DND-41 (cell line): Measurements from ENCODE around the gene ZNF557.

Experiments
- ATAC-seq: fragments of 200-7000 bp; cut with Tn5 transposase; 3 replicates; pipeline ENCODE4 v1.9.1; 2021; ENCODE audit warnings: low read depth; ENCODE audit not compliant: insufficient read depth
- DNase-seq: peaks from one replicate; pipeline ENCODE4 v3.0.0-alpha.2; 2020
- H2AFZ ChIP-seq: 2 replicates; pipeline ENCODE4 v1.6.0; 2012; ENCODE audit warnings: low read depth, low read length
- H3K27ac ChIP-seq: 2 replicates; pipeline ENCODE4 v1.5.1; 2012; ENCODE audit warnings: low read length, inconsistent platforms
- H3K27me3 ChIP-seq: fragments of 200-600 bp; sonication (generic); 2 replicates; pipeline ENCODE4 v1.6.0; 2012; ENCODE audit warnings: low read length, mild to moderate bottlenecking, inconsistent platforms; ENCODE audit not compliant: insufficient read depth, poor library complexity
- H3K36me3 ChIP-seq: 2 replicates; pipeline ENCODE4 v1.5.1; 2012; ENCODE audit warnings: low read length, inconsistent platforms; ENCODE audit not compliant: insufficient read depth
- H3K4me1 ChIP-seq: 2 replicates; pipeline ENCODE4 v1.5.1; 2012; ENCODE audit warnings: mild to moderate bottlenecking, low read length; ENCODE audit not compliant: insufficient read depth
- H3K4me2 ChIP-seq: 2 replicates; pipeline ENCODE4 v1.6.0; 2012; ENCODE audit warnings: mild to moderate bottlenecking, moderate library complexity, low read length, inconsistent platforms; ENCODE audit not compliant: insufficient read depth
- H3K4me3 ChIP-seq, 2 experiments: fragments of 200-600 bp in 1 of 2; shearing (Covaris generic) in 1 of 2; 2 replicates each; pipeline ENCODE4 v1.5.1; 2012 to 2016; ENCODE audit warnings: inconsistent platforms in 2 of 2, low read length in 2 of 2, mild to moderate bottlenecking in 2 of 2, low read depth in 1 of 2, moderate library complexity in 1 of 2
- H3K79me2 ChIP-seq: 2 replicates; pipeline ENCODE4 v1.6.0; 2012; ENCODE audit warnings: low read length, inconsistent platforms; ENCODE audit not compliant: insufficient read depth
- H3K9ac ChIP-seq: 2 replicates; pipeline ENCODE4 v1.6.0; 2012; ENCODE audit warnings: low read depth, mild to moderate bottlenecking, inconsistent platforms, low read length, moderate library complexity
- H3K9me3 ChIP-seq: 2 replicates; pipeline ENCODE4 v1.5.1; 2012; ENCODE audit warnings: low read length, moderate library complexity, mild to moderate bottlenecking, inconsistent platforms; ENCODE audit not compliant: insufficient read depth, severe bottlenecking
- H4K20me1 ChIP-seq: 2 replicates; pipeline ENCODE4 v1.6.0; 2012; ENCODE audit warnings: low read length; ENCODE audit not compliant: insufficient read depth
- EZH2 ChIP-seq: IDR thresholded peaks from 3 replicates; pipeline ENCODE4 v1.6.1; 2012; ENCODE audit warnings: borderline replicate concordance, low read depth, mild to moderate bottlenecking, moderate library complexity, low read length, inconsistent platforms; ENCODE audit not compliant: severe bottlenecking
- TF ChIP-seq, protein P1 (sequence below): IDR thresholded peaks from 2 replicates; pipeline ENCODE4 v1.5.1; 2012; ENCODE audit warnings: borderline replicate concordance, low read length, moderate library complexity, mild to moderate bottlenecking; ENCODE audit not compliant: poor library complexity, severe bottlenecking; ENCODE audit errors: extremely low read depth

ZNF557 gene

DNA sequence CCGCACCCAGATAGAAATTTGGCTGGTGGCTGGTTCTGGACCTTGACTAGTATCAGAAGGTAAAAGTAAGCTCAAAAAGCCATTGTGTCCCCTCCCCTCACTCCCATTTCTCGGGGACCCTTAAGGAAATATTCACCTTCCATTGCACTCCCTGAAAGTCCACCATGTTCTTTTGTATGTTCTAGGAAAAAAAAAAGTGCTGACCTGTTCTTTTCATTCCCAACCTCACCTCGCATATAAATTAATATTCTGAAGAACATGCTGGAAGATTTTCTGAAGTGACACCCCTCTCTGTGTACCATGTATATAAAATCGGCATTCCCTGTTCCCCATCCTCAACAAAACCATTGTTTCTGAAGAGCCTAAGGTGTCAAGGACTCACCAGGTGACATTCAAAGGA, 43.2 kb downstream of the ZNF557 start:
- Histone ChIP-seq H3K36me3 (peaks cover 12% of the 10 kb centered on the region; the same call in 1 of the 2 replicates), H3K9ac (no peak overlapping the region), H3K4me1 (no peaks in the 10 kb centered on the region), H4K20me1 (no peaks in the 10 kb centered on the region), H2AFZ (no peak overlapping the region), H3K4me3 (no peak overlapping the region), H3K9me3 (peaks cover 8% of the 10 kb centered on the region), H3K27ac (no peak overlapping the region), H3K79me2 (no peaks in the 10 kb centered on the region), H3K4me2 (no peak overlapping the region), H3K27me3 (no peaks in the 10 kb centered on the region)
- TF ChIP-seq, protein P1, sequence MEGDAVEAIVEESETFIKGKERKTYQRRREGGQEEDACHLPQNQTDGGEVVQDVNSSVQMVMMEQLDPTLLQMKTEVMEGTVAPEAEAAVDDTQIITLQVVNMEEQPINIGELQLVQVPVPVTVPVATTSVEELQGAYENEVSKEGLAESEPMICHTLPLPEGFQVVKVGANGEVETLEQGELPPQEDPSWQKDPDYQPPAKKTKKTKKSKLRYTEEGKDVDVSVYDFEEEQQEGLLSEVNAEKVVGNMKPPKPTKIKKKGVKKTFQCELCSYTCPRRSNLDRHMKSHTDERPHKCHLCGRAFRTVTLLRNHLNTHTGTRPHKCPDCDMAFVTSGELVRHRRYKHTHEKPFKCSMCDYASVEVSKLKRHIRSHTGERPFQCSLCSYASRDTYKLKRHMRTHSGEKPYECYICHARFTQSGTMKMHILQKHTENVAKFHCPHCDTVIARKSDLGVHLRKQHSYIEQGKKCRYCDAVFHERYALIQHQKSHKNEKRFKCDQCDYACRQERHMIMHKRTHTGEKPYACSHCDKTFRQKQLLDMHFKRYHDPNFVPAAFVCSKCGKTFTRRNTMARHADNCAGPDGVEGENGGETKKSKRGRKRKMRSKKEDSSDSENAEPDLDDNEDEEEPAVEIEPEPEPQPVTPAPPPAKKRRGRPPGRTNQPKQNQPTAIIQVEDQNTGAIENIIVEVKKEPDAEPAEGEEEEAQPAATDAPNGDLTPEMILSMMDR, result no peak
- TF ChIP-seq EZH2, result no peak
- DNase-seq (no peak), ATAC-seq (no peak)

DNA sequence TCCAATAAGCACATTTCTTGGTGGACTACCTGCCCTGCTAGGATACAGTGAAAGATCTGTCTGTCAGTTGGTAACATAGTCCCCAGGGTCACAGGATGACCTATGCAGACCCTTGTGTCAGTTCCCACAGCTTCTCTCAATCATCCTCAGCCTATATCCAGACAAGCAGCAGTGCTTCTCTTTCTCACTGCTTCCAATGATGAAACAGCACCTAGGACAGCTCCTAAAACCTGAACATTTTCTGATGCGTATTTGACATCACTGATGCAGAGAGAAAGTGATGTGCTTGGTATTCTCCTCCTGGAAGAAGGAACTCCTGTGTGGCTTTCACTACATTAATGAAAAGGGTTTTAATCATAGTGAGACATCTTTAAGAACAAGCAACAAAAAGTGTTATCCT, 43.7 kb downstream of the ZNF557 start:
- DNase-seq, result no peak

DNA sequence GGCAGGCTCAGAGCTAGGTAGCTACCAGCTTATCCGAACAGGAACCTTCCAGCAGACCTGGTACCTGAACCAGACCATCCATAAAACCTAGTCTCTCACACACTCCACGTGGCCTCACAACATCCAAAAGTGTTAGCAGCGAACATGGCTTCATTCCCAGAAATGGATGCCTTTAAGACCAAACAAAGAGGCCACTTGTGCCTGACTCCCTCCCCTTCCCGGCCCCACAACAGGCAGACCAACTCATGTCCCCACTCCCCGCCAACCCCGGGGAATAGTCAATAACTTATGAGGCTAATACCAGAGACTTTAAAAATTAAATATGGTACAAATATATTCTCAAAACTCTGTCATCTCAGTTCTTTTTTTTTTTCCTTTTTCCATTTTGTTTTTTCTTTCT, 46.2 kb downstream of the ZNF557 start:
- TF ChIP-seq EZH2, result no peak
- TF ChIP-seq, protein P1, result no peak
- no peaks in the 10 kb centered on the region for H3K27me3 ChIP-seq
- no peak overlapping the region for H3K9ac ChIP-seq
- peaks cover 29% of the 10 kb centered on the region for H3K36me3 ChIP-seq
- H2AFZ ChIP-seq, result no peak overlapping the region
- no peak for DNase-seq
- no peak for ATAC-seq
- H3K9me3 ChIP-seq, result peaks cover 8% of the 10 kb centered on the region
- no peaks in the 10 kb centered on the region for H3K79me2 ChIP-seq
- no peak overlapping the region for H3K27ac ChIP-seq
- no peaks in the 10 kb centered on the region for H4K20me1 ChIP-seq
- H3K4me1 ChIP-seq, result no peaks in the 10 kb centered on the region
- no peak overlapping the region for H3K4me3 ChIP-seq
- no peak overlapping the region for H3K4me2 ChIP-seq

More for the DNA sequence above, 43.7 kb downstream of the ZNF557 start:
- H3K27me3 ChIP-seq, result no peaks in the 10 kb centered on the region
- peaks cover 12% of the 10 kb centered on the region; the same call in 1 of the 2 replicates for H3K36me3 ChIP-seq
- TF ChIP-seq EZH2, result no peak
- TF ChIP-seq, protein P1, result no peak
- no peak overlapping the region for H3K9ac ChIP-seq
- no peak for ATAC-seq
- H3K4me2 ChIP-seq, result no peak overlapping the region
- peaks cover 8% of the 10 kb centered on the region for H3K9me3 ChIP-seq
- H3K4me3 ChIP-seq, result no peak overlapping the region
- H3K4me1 ChIP-seq, result no peaks in the 10 kb centered on the region
- no peak overlapping the region for H2AFZ ChIP-seq
- no peak overlapping the region for H3K27ac ChIP-seq
- H3K79me2 ChIP-seq, result no peaks in the 10 kb centered on the region
- H4K20me1 ChIP-seq, result no peaks in the 10 kb centered on the region

DNA sequence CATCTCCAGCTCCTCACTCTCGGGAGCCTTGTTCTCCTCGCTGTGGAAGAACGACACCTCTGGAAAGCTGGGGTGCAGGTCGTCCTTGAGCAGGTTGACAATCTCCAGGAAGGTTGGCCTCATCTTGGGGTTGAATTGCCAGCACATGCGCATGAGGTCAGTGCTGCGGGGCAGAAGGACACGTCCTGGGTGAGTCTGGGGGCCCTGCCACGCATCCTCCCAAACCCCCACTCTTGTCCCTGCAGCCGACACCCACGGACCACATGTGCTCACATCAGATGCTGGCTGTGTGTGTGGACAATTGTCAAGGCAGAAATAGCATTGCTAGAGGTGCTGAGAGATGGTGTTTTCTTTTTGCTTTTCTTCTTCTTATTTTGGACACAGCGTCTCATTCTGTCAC, 47.7 kb downstream of the ZNF557 start:
- H3K4me2 ChIP-seq, result no peak overlapping the region
- ATAC-seq (no peak), DNase-seq (no peak)
- H2AFZ ChIP-seq, result no peak overlapping the region
- H3K4me3 ChIP-seq, result no peak overlapping the region
- H3K79me2 ChIP-seq, result no peaks in the 10 kb centered on the region
- H3K36me3 ChIP-seq, result peaks cover 38% of the 10 kb centered on the region
- no peaks in the 10 kb centered on the region for H3K27me3 ChIP-seq
- TF ChIP-seq EZH2, result no peak
- TF ChIP-seq, protein P1, result no peak
- H3K27ac ChIP-seq, result no peak overlapping the region
- H3K9me3 ChIP-seq, result peaks cover 8% of the 10 kb centered on the region
- no peak overlapping the region for H3K9ac ChIP-seq
- no peaks in the 10 kb centered on the region for H3K4me1 ChIP-seq
- H4K20me1 ChIP-seq, result no peaks in the 10 kb centered on the region
